HG03439 (cell line): ENCODE results near the gene RPTOR.
A peak's percentile ranks its signal among the peaks of the same experiment; 100 is the strongest.
"Not testable (repeated sequence)": the region's sequence is repeated elsewhere in the genome, so short reads cannot be mapped to it uniquely, and the experiment has no call there.

ENCODE experiments used
- ATAC-seq: cut with Tn5 transposase; IDR thresholded peaks from one replicate; pipeline ENCODE4 v1.9.1; 2021; ENCODE audit warnings: mild to moderate bottlenecking, moderate library complexity; ENCODE audit not compliant: unreplicated experiment

The RPTOR gene

GRCh38 chr17:80539022-80539641 is 5.5 kb upstream of the RPTOR start:
- no peak for ATAC-seq

- ATAC-seq = no peak
Observed at GRCh38 chr17:80545499-80545826, 825 bp downstream of the RPTOR start.

- no peak for ATAC-seq
Observed at GRCh38 chr17:80546267-80546666, 1.6 kb downstream of the RPTOR start.

GRCh38 chr17:80552523-80552922 is 7.9 kb downstream of the RPTOR start:
- ATAC-seq = no peak

GRCh38 chr17:80555266-80555665 is 10.6 kb downstream of the RPTOR start:
- no peak for ATAC-seq

- ATAC-seq = no peak
Observed at GRCh38 chr17:80558046-80558445, 13.4 kb downstream of the RPTOR start.

- ATAC-seq = no peak
Observed at GRCh38 chr17:80559825-80560251, 15.2 kb downstream of the RPTOR start.

- no peak for ATAC-seq
Observed at GRCh38 chr17:80561541-80562114, 17.0 kb downstream of the RPTOR start.

- ATAC-seq = no peak
Observed at GRCh38 chr17:80564545-80564944, 19.9 kb downstream of the RPTOR start.

- ATAC-seq = no peak
Observed at GRCh38 chr17:80565343-80566053, 20.9 kb downstream of the RPTOR start.

- no peak for ATAC-seq
Observed at GRCh38 chr17:80566054-80566400, 21.4 kb downstream of the RPTOR start.

GRCh38 chr17:80568246-80568645 is 23.6 kb downstream of the RPTOR start:
- ATAC-seq = no peak

GRCh38 chr17:80569924-80570323 is 25.3 kb downstream of the RPTOR start:
- ATAC-seq = no peak

- no peak for ATAC-seq
Observed at GRCh38 chr17:80573701-80574100, 29.1 kb downstream of the RPTOR start.

- no peak for ATAC-seq
Observed at GRCh38 chr17:80574496-80574895, 29.9 kb downstream of the RPTOR start.

- peak; percentile 83 for ATAC-seq
Observed at GRCh38 chr17:80575057-80575875, 30.6 kb downstream of the RPTOR start.

GRCh38 chr17:80577876-80578570 is 33.4 kb downstream of the RPTOR start:
- ATAC-seq = no peak

- not testable (repeated sequence) for ATAC-seq
Observed at GRCh38 chr17:80578668-80579388, 34.2 kb downstream of the RPTOR start.

GRCh38 chr17:80582165-80582564 is 37.5 kb downstream of the RPTOR start:
- no peak for ATAC-seq

- no peak for ATAC-seq
Observed at GRCh38 chr17:80584176-80584905, 39.7 kb downstream of the RPTOR start.
